HG03039 (cell line): ENCODE data around the gene ZNF770.
A peak's percentile ranks its signal among the peaks of the same experiment; 100 is the strongest.

Source experiments
- ATAC-seq: cut with Tn5 transposase; IDR thresholded peaks from one replicate; pipeline ENCODE4 v1.9.1; 2021; ENCODE audit warnings: mild to moderate bottlenecking, moderate library complexity; ENCODE audit not compliant: unreplicated experiment

Gene ZNF770, protein sequence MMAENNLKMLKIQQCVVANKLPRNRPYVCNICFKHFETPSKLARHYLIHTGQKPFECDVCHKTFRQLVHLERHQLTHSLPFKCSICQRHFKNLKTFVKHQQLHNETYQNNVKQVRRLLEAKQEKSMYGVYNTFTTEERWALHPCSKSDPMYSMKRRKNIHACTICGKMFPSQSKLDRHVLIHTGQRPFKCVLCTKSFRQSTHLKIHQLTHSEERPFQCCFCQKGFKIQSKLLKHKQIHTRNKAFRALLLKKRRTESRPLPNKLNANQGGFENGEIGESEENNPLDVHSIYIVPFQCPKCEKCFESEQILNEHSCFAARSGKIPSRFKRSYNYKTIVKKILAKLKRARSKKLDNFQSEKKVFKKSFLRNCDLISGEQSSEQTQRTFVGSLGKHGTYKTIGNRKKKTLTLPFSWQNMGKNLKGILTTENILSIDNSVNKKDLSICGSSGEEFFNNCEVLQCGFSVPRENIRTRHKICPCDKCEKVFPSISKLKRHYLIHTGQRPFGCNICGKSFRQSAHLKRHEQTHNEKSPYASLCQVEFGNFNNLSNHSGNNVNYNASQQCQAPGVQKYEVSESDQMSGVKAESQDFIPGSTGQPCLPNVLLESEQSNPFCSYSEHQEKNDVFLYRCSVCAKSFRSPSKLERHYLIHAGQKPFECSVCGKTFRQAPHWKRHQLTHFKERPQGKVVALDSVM

DNA sequence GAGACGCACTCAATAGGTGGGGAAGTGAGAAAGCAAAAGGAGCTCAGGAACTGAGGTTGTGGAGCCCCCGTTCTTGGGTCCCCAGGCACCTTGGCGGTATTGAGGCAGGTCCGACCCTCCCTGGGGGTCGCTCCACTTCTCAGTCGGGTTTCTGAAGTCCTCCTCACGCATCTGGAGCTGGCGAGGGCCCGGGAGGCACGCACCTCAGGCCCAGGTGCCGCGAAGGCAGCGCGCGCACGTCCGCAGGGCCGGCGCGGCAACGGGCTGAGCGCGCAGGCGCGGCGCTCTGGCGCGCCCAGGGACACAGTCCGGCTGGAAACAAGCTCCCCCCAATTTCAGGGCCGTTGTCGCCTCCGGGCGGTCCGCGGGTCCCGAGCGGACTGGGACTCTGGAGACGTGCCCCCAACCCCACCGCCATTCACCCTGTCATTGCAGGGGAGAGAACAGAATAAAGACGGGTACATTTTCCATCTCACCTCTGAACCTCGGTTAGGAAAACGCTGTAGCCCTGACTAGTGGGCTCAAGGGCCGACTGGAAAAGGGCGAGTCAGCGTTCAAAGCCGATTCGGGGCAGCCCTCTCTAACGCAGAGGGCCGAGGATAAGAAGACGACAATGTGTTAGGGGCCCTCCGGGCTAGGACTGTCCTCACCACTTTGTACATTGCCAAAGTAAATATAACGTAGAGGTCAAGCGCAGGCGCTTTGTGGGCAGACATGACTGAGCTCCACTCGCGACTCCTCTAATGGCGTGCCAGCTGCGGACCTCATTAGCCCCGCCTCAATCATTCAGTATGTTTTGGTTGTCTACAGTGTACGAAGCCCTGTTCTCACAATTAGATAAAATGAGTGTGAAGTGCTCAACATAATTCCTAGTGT, at the start of gene ZNF770:
Gene ZNF770 (minus strand): TSS at position 261 of the 876 bp plus-strand sequence. CDS start 4,853 bp downstream, outside the sequence.
- peak; percentile 70 for ATAC-seq

DNA sequence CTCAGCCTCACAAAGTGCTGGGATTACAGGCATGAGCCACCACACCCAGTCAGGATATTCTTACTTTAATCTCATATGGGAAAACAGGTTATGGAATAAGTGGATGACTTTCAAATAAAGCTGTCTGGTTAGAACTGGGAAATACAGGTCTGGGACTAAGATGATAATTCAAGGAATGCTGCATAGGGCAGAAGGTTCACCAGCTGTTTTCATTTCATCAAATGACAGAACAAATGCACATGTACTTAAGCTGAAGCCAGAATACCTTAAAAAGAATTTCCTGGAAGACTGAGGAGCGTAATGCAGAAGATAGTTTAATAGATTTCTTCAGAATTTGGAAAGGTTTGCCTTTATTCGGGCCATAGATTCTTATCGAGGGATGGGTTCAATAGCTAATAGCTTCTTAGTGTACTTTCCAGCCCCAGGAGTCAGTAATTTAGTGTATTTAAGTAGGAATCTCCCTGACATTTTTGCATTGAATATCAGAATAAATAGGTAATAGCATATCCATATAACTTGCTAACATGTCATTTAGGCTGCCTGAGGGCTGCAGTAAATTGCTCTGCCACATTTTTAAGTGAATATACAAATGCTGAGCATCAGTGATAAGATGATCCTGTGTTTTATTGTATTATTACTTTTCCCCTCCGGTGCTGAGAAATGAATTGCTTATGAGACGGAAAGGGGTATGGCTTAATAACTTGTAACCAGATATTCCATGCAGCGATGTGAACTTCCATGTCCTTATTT, 40.3 kb upstream of the ZNF770 start:
- no peak for ATAC-seq

DNA sequence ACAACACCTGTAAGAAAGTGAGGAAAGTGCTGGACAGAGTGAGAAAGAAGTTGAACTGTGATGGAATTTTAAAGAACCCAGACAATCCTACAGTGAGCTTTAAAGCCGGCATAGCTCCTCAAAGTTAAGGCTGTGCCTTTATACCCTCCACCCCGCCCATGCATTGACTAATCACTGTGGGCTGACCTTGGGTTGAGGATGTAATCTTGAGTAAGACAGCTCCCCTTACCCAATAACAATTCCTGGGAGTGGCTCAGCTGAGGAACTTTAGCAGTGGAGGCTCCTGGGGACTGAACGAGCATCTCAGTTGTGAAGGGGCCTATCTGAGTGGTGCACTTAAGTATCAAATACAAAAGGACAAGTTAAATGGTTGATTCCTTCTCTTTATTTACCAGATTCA, 35.7 kb upstream of the ZNF770 start:
- ATAC-seq = no peak

DNA sequence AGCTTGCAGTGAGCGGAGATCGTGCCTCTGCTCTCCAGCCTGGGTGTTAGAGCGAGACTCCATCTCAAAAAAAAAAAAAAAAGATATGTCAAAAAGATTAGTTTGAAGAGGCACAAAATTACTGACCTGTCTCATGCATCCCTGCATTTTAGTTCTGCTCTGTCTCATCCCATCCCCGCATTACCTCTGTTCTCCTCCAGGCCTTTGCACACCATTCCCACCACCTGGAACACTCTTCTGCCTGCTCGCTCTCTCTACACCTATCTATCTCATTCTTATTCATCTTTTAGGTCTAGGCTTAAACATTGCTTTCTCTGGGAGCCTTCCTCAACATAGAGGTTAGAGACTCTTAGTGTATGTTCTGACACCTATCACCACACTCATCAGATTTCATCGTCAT, 32.9 kb upstream of the ZNF770 start:
- ATAC-seq = no peak

DNA sequence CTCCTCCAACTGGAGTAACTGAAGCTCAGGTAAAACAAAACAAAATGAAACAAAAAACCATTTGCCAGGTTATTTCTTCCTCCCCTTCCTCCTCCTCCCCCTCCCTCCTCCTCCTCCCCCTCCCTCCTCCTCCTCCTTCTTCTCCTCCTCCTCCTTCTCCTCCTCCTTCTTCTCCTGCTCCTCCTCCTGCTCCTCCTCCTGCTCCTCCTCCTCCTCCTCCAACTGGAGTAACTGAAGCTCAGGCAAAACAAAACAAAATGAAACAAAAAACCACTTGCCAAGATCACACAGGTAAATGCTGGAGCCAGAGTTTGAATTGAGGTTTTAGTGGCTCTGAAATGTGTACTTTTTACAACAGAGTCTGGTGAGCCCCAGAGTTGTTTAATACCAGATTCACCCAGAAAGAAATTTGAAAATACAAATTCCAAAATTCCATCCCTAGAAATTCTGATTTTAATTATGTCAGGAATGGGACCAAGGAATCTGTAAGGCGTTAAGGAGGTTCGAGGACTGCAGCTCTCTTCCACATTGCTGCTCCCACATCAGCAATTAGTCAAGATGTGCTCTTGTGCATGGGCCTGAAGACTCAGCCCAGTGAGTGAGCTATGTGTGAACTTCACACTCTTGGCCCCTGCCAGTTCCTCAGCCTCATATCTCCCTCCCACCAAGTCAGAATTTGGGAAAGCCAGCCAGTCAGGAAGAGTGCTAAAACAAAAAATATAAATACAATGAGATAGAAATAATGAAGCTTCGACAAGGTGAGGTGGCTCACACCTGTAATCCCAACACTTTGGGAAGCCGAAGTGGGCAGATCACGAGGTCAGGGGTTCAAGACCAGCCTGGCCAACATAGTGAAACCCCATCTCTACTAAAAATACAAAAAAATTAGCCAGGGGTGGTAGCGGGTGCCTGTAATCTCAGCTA, 31.6 kb upstream of the ZNF770 start:
- no peak for ATAC-seq

DNA sequence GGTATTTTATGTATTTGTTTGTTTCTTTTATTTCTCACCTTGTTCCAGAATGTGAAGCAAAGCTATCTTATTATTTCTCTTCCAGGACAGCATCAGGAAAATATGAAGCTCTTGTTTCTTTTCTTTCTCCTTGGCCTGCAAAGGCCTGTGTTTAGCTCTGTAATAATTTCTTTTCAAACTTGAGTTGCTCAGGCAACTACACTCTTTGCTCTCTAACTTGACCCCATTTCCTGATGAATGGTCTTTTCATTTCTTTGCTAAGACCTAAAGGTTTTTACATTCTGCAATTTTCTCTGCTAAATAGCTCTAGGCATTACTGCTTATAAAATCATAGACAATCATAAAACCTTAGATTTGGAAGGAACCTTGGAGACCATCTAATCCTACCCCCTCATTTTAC, 26.2 kb upstream of the ZNF770 start:
- no peak for ATAC-seq

DNA sequence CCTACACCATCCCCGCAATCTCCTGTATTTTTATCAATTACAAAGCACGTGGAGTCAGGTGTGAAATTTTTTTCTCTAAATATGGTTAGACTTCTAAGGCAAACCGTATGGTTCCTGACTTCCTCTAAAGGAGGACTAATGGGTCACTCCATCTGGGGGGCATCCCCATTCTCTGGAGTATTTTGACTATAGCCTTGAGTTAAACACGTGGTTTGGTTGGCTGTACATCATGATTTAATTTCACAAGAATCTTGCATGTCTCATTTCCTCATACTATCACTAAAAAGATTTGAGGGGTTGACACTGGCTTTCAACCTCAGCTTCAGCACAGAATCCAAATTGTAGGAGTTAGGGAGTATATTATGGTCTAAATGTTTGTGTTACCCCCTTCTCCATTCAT, 25.3 kb upstream of the ZNF770 start:
- no peak for ATAC-seq

DNA sequence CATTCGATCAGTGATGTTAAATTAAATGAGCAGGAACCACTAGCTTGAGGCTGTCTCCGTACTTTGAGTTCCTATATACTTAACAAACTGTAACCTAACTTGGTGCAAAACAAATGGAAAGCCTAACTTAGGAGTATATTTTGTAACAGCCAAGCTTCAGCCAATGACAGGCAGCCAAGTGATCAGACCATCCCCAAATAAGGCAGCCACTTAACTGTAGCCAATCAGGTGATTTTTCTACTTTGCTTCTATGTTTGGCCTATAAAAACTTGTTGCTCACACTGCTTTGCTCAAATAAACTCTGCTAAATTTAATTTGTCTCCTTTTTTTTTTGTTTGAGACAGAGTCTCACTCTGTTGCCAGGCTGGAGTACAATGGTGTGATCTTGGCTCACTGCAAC, 19.3 kb upstream of the ZNF770 start:
- ATAC-seq = no peak

DNA sequence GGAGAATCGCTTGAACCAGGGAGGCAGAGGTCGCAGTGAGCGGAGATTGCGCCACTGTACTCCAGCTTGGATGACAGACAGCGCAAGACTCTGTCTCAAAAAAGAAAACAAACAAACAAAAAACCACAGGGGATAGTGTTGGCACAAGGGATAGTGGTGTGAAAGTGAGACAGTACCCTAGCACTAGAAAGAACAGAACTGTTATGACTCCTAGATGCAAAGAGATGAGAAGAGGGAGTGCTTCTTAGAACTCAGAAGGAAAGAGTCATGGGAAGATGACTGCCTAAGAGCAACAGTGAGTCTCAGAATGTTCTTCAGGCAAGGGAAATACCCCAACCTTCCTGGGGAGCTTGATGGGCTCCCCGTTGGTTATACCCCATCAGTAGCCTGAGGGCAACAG, 17.8 kb upstream of the ZNF770 start:
- no peak for ATAC-seq

DNA sequence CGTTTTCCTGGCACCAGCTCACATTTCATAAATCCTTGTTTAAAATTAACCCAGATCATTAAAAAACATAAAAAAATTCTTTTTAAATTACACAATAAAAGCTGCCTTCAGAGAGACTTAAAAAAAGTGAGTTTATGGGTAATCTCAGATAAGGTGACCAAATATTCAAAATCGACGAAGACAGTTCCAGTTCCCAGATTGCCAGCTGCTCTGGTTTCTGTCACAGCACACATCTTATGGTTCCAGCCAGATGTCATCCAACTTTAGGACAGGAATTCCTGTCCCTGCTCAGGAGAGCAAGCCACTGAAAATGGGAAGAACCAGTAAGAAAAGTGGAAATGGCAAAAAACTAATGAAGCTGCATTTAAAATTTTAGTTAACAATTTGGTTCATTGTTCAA, 15.8 kb upstream of the ZNF770 start:
- no peak for ATAC-seq

DNA sequence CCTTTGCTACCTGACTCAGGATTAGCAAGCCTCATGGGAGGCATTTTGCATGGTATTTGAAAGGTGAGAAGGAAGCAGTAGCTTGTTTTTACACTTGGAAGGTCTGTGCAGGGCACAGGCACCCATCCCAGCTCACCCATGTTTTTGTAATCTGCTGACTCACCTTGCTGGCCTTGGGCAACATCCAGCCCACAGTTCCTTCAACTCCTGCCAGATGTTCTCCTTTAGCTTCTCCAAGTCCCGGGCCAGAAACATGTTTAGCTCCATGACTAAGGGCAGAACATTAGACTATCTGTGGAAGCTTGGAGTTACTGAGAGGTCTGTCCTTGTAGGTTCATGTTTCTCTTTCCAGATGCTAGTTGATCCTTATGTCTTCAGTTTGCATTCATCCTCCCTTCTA, 12.4 kb upstream of the ZNF770 start:
- ATAC-seq = no peak

DNA sequence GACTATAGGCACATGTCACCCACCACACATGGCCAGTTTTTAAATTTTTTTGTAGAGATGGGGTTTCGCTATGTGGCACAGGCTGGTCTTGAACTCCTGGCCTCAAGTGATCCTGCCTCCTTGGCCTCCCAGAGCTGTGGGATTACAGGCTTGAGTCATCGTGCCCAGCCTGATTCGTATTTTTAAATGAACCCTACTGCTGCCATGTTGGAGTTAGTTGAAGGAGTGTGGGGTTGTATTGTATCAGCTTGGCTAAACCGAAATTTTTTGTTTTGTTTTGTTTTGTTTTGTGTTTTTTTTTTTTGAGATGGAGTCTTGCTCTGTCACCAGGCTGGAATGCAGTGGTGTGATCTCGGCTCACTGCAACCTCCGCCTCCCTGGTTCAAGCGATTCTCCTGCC, 11.8 kb upstream of the ZNF770 start:
- ATAC-seq = no peak

DNA sequence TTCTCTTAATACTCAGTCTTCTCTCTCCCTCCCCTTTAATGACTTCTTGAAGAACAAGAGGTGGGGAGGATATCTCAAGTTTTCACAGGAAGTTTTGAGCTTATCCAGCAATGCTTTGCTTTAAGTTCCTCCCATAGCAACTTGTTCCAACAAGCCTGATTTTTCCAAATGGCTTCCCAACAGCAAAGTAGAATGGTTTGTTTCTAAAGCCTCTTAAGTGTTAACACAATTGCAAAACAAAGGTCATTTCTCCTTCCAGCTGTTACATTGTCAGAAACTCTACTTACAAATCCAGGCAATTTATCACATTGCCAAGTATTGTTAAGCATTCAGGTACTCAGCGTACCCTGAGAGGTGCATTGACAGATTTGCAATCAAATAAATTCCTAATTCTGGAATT, 6.8 kb upstream of the ZNF770 start:
- ATAC-seq = no peak

DNA sequence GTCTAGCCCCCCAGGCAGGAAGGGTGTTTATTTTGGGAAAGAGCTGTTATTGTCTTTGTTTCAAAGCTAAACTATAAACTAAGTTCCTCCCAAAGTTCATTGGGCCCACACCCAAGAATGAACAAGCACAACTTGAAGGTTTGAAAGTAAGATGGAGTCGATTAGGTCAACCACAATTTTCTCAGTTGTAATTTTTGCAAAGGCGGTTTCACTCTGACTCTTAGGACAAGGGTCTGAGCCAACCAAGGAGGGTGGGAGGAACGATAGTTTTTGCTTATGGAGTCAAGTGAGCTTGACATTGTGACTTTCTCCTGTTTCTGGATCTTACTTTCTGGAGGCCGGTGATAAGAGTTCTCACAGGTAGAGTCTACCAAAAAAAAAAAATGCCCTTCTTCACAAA, 5.8 kb upstream of the ZNF770 start:
- peak; percentile 92 for ATAC-seq

DNA sequence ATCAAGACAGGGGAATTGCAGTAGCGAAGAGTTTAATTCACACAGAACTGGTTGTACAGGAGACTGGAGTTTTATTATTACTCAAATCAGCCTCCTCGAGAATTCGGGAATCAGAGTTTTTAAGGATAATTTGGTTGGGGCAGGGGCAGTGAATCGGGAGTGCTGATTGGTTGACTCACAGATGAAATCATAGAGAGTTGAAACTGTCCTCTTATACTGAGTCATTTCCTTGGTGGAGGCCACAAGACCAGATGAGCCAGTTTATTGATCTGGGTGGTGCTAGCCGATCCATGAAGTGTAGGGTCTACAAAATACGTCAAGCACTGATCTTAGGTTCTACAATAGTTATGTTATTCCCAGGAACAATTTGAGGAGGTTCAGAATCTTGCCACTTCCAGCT, 5.3 kb upstream of the ZNF770 start:
- no peak for ATAC-seq

DNA sequence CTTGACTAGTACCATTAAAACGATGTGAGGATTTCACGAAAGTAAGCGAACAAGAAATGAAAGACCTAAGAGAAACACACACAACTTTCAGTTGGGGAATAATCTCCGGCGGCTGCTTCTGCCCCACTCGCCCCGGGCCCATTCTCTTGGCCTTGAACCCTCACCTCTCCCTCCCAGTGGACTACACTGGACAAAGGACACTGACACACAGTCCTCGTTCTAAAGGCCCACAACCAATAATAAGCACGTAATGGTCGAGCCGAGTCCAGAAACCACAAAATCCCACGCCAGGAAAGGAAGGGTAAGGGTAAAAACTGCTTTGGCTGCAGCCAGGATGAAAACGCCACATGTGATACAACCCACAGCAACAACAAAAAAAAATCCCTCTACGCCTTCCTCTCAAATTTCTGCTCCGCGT, 469 bp downstream of the ZNF770 start:
- no peak for ATAC-seq

DNA sequence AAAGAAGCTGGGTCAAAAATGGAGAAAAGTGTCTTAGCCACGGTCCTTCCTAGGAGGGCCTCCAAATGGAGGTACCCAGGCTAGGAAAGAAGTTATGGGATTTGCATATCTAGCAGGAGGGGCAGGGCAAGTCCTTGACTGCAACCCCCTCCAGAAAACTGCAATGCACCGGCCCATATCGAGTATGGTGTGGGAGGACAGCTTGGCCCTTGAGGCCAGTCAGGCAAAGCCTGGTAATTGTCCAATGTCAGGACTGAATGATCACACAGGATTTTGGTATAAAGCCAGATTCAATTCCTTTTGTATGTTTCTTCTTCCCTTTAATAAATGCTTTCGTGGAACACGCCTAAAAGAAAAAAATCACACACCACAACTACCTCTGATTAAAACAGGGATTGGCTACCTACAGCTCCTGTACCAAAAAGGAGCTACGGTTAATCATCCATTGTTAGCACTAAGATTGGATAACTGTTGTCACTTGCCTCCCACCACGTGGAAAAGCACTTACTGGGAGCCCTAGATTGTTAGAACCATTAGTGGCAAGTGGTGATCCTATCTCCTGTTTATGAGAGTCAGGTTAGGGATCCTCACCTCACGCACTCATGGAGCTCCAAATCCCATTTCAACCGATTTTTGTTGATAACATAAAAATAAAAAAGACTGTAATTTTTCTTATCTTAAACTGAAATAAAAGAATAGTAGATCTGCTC, 1.2 kb downstream of the ZNF770 start:
- no peak for ATAC-seq

DNA sequence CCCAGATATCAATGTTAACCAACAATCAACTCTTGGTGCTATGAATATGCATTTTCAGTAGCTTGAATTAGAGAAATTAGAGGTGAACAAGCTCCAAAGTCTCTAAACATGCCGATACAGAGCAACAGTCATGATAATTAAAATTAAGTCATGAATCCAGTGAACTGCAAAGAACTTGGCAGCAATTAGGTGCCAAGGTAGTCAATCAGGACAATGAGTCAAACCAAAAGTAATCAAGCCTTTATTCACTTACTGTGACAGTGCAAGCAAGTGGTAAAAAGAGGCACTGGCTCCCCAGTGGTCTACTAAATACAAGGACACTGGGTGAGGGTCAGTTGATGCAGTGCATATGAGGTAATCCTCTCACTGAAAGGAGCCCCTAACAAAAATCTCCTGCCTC, 1.8 kb downstream of the ZNF770 start:
- ATAC-seq = no peak
